Measurements from ENCODE around the gene SYTL1.
"Not testable (repeated sequence)": the region's sequence is repeated elsewhere in the genome, so short reads cannot be mapped to it uniquely, and the experiment has no call there.

The SYTL1 gene

GRCh38 chr1:27381969-27382762, 40.3 kb downstream of the SYTL1 start:
- DNase-seq (ENCODE audit: low read depth in 4 of 4, low spot score in 1 of 4): no peak

GRCh38 chr1:27383039-27383605, 41.3 kb downstream of the SYTL1 start, which contains the start of gene CD164L2:
Gene CD164L2 (minus strand): TSS chr1:27383333. CDS start chr1:27383239, 94 bp downstream.
- DNase-seq (ENCODE audit: low read depth in 4 of 4, low spot score in 1 of 4): peak in 1 of 4 experiments; percentile 28

GRCh38 chr1:27383661-27384060, 41.8 kb downstream of the SYTL1 start:
- no peak for DNase-seq (ENCODE audit: low read depth in 4 of 4, low spot score in 1 of 4)

- not testable (repeated sequence) for DNase-seq (ENCODE audit: low read depth in 4 of 4, low spot score in 1 of 4)
Measured at GRCh38 chr1:27384797-27385196, 43.0 kb downstream of the SYTL1 start.

- peak; percentile 49 to 69 (median 60) for DNase-seq (ENCODE audit: low read depth in 4 of 4, low spot score in 1 of 4)
Measured at GRCh38 chr1:27388337-27389005, 46.6 kb downstream of the SYTL1 start.

- peak in 1 of 4 experiments; percentile 14 for DNase-seq (ENCODE audit: low read depth in 4 of 4, low spot score in 1 of 4)
Measured at GRCh38 chr1:27391511-27392095, 49.8 kb downstream of the SYTL1 start.

GRCh38 chr1:27392096-27392777, 50.4 kb downstream of the SYTL1 start, which contains the start of gene GPR3:
Gene GPR3 (plus strand): TSS chr1:27392622. CDS start chr1:27393799, 1,177 bp downstream.
- DNase-seq (ENCODE audit: low read depth in 4 of 4, low spot score in 1 of 4): peak; percentile 77 to 93 (median 92)

- DNase-seq (ENCODE audit: low read depth in 4 of 4, low spot score in 1 of 4): no peak
Measured at GRCh38 chr1:27392778-27393635, 51.2 kb downstream of the SYTL1 start.

GRCh38 chr1:27393641-27394281, 51.9 kb downstream of the SYTL1 start:
- DNase-seq (ENCODE audit: low read depth in 4 of 4, low spot score in 1 of 4): no peak

- DNase-seq (ENCODE audit: low read depth in 4 of 4, low spot score in 1 of 4): no peak
Measured at GRCh38 chr1:27394282-27394658, 52.4 kb downstream of the SYTL1 start.

GRCh38 chr1:27394925-27395324, 53.1 kb downstream of the SYTL1 start:
- DNase-seq (ENCODE audit: low read depth in 4 of 4, low spot score in 1 of 4): no peak

- peak; percentile 47 to 62 (median 56) for DNase-seq (ENCODE audit: low read depth in 4 of 4, low spot score in 1 of 4)
Measured at GRCh38 chr1:27395441-27396195, 53.8 kb downstream of the SYTL1 start.

- DNase-seq (ENCODE audit: low read depth in 4 of 4, low spot score in 1 of 4): no peak
Measured at GRCh38 chr1:27397110-27397509, 55.3 kb downstream of the SYTL1 start.

GRCh38 chr1:27397749-27398148, 55.9 kb downstream of the SYTL1 start:
- DNase-seq (ENCODE audit: low read depth in 4 of 4, low spot score in 1 of 4): no peak

- DNase-seq (ENCODE audit: low read depth in 4 of 4, low spot score in 1 of 4): no peak
Measured at GRCh38 chr1:27398405-27399149, 56.8 kb downstream of the SYTL1 start.

- DNase-seq (ENCODE audit: low read depth in 4 of 4, low spot score in 1 of 4): no peak
Measured at GRCh38 chr1:27399251-27400025, 57.6 kb downstream of the SYTL1 start.
